ENCODE measurements around the gene HMGXB3.

Gene HMGXB3

GRCh38 chr5:149963729-149964128 is 36.8 kb upstream of the HMGXB3 start:
- H3K27me3 ChIP-seq (ENCODE audit: low read depth, low read length): no peaks in the 10 kb centered on the region
- no peak overlapping the region for H3K4me3 ChIP-seq (ENCODE audit: low read length)
- TF ChIP-seq EZH2phosphoT487 (IDR thresholded peaks at IDR 0.05; ENCODE audit: low read depth): no peak
- H3K36me3 ChIP-seq (replicated peaks; ENCODE audit: low read depth, low read length): no peaks in the 10 kb centered on the region
- H3K4me1 ChIP-seq (ENCODE audit: low read length): peaks cover 13% of the 10 kb centered on the region
- no peaks in the 10 kb centered on the region for H3K79me2 ChIP-seq (ENCODE audit: low read length)
- no peak overlapping the region for H3K27ac ChIP-seq (ENCODE audit: low read length)
- H4K20me1 ChIP-seq (ENCODE audit: insufficient read depth, low read length): no peaks in the 10 kb centered on the region
- H3K4me2 ChIP-seq (ENCODE audit: low read length): no peak overlapping the region
- H2AFZ ChIP-seq (ENCODE audit: low read depth, low read length): no peak overlapping the region
- H3K9ac ChIP-seq (ENCODE audit: low read length): no peak overlapping the region
- H3K9me3 ChIP-seq (ENCODE audit: insufficient read depth, low read length): no peaks in the 10 kb centered on the region

- no peaks in the 10 kb centered on the region for H3K27me3 ChIP-seq (ENCODE audit: low read depth, low read length)
- TF ChIP-seq EZH2phosphoT487 (IDR thresholded peaks at IDR 0.05; ENCODE audit: low read depth): no peak
- no peak for TF ChIP-seq CTCF (IDR thresholded peaks at IDR 0.05; ENCODE audit: low read depth, low read length)
- no peak overlapping the region for H3K9ac ChIP-seq (ENCODE audit: low read length)
- no peak overlapping the region for H3K4me3 ChIP-seq (ENCODE audit: low read length)
- H3K36me3 ChIP-seq (replicated peaks; ENCODE audit: low read depth, low read length): no peaks in the 10 kb centered on the region
- H3K4me1 ChIP-seq (ENCODE audit: low read length): no peaks in the 10 kb centered on the region
- no peaks in the 10 kb centered on the region for H3K9me3 ChIP-seq (ENCODE audit: insufficient read depth, low read length)
- no peak overlapping the region for H3K4me2 ChIP-seq (ENCODE audit: low read length)
- no peaks in the 10 kb centered on the region for H3K79me2 ChIP-seq (ENCODE audit: low read length)
- no peaks in the 10 kb centered on the region for H4K20me1 ChIP-seq (ENCODE audit: insufficient read depth, low read length)
- no peak overlapping the region for H2AFZ ChIP-seq (ENCODE audit: low read depth, low read length)
- H3K27ac ChIP-seq (ENCODE audit: low read length): no peak overlapping the region
Observed at GRCh38 chr5:149966946-149967345, 33.6 kb upstream of the HMGXB3 start.

- TF ChIP-seq EZH2phosphoT487 (IDR thresholded peaks at IDR 0.05; ENCODE audit: low read depth) (no peak), CTCF (IDR thresholded peaks at IDR 0.05; ENCODE audit: low read depth, low read length) (no peak)
- Histone ChIP-seq H3K4me2 (ENCODE audit: low read length) (no peak overlapping the region), H3K27ac (ENCODE audit: low read length) (no peak overlapping the region)
Observed at GRCh38 chr5:149969181-149969930, 31.2 kb upstream of the HMGXB3 start.

GRCh38 chr5:149975409-149975808 is 25.1 kb upstream of the HMGXB3 start:
- no peaks in the 10 kb centered on the region for H3K9me3 ChIP-seq (ENCODE audit: insufficient read depth, low read length)
- H3K4me1 ChIP-seq (ENCODE audit: low read length): no peaks in the 10 kb centered on the region
- H3K36me3 ChIP-seq (replicated peaks; ENCODE audit: low read depth, low read length): no peaks in the 10 kb centered on the region
- H3K9ac ChIP-seq (ENCODE audit: low read length): no peak overlapping the region
- no peak overlapping the region for H3K4me2 ChIP-seq (ENCODE audit: low read length)
- H2AFZ ChIP-seq (ENCODE audit: low read depth, low read length): no peak overlapping the region
- H3K27ac ChIP-seq (ENCODE audit: low read length): no peak overlapping the region
- H3K79me2 ChIP-seq (ENCODE audit: low read length): no peaks in the 10 kb centered on the region
- H3K27me3 ChIP-seq (ENCODE audit: low read depth, low read length): no peaks in the 10 kb centered on the region
- TF ChIP-seq EZH2phosphoT487 (IDR thresholded peaks at IDR 0.05; ENCODE audit: low read depth) (no peak), CTCF (IDR thresholded peaks at IDR 0.05; ENCODE audit: low read depth, low read length) (no peak)
- H3K4me3 ChIP-seq (ENCODE audit: low read length): no peak overlapping the region
- no peaks in the 10 kb centered on the region for H4K20me1 ChIP-seq (ENCODE audit: insufficient read depth, low read length)

More at GRCh38 chr5:149969181-149969930, 31.2 kb upstream of the HMGXB3 start:
- H3K9ac ChIP-seq (ENCODE audit: low read length): no peak overlapping the region
- no peak overlapping the region for H3K4me3 ChIP-seq (ENCODE audit: low read length)
- H3K27me3 ChIP-seq (ENCODE audit: low read depth, low read length): no peaks in the 10 kb centered on the region
- H3K79me2 ChIP-seq (ENCODE audit: low read length): no peaks in the 10 kb centered on the region
- H2AFZ ChIP-seq (ENCODE audit: low read depth, low read length): no peak overlapping the region
- H4K20me1 ChIP-seq (ENCODE audit: insufficient read depth, low read length): no peaks in the 10 kb centered on the region
- H3K9me3 ChIP-seq (ENCODE audit: insufficient read depth, low read length): no peaks in the 10 kb centered on the region
- H3K36me3 ChIP-seq (replicated peaks; ENCODE audit: low read depth, low read length): no peaks in the 10 kb centered on the region
- H3K4me1 ChIP-seq (ENCODE audit: low read length): no peaks in the 10 kb centered on the region
